ENCODE measurements around the gene CPLX1.

DNA sequence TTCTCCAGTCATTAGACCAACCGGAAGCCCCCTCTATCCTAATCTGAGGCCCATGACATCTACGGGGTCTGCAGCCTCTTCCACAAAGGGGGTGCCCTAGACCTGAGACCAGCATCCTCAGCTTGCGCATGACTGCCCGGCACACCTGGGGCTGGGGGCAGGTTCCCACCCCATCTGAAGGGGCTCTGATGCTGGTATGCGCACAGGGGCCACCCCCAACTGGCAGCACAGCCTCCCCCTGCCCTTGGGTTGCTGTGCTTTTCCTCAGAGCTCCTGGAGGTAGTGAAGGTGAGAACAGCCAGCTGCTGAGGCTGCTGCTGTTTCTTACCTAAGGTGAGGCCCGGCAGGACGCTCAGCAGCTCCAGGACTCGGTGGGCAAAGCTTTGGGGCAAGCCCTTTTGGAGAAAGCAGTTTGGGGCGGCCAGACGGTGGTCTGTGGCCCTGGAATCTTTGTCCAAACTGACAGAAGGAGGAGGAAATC is 18.9 kb upstream of the CPLX1 start:
- TF ChIP-seq, protein P1, sequence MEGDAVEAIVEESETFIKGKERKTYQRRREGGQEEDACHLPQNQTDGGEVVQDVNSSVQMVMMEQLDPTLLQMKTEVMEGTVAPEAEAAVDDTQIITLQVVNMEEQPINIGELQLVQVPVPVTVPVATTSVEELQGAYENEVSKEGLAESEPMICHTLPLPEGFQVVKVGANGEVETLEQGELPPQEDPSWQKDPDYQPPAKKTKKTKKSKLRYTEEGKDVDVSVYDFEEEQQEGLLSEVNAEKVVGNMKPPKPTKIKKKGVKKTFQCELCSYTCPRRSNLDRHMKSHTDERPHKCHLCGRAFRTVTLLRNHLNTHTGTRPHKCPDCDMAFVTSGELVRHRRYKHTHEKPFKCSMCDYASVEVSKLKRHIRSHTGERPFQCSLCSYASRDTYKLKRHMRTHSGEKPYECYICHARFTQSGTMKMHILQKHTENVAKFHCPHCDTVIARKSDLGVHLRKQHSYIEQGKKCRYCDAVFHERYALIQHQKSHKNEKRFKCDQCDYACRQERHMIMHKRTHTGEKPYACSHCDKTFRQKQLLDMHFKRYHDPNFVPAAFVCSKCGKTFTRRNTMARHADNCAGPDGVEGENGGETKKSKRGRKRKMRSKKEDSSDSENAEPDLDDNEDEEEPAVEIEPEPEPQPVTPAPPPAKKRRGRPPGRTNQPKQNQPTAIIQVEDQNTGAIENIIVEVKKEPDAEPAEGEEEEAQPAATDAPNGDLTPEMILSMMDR (conservative IDR thresholded peaks at IDR 0.05): no peak
- TF ChIP-seq EZH2 (IDR thresholded peaks at IDR 0.05; ENCODE audit: low read depth): no peak

Measured in PC-9 (cell line).